ENCODE results near the gene PKDCC.

The PKDCC gene

GRCh38 chr2:42007551-42007950, 40.3 kb upstream of the PKDCC start:
- H3K4me1 ChIP-seq (ENCODE audit: control insufficient read depth, low read depth, low read length): no peaks in the 10 kb centered on the region
- no CpG with 5 or more reads among the region's 7 CpGs for WGBS (ENCODE audit: extremely low coverage, insufficient coverage, low lambda C conversion rate)
- H3K4me3 ChIP-seq (ENCODE audit: low read length): no peak overlapping the region
- no peaks in the 10 kb centered on the region for H3K79me1 ChIP-seq (ENCODE audit: low read length)
- no peak overlapping the region for H2BK120ac ChIP-seq (ENCODE audit: low read depth, low read length)
- DNase-seq: no peak
- no peak overlapping the region for H2BK5ac ChIP-seq (ENCODE audit: low read length)
- H3K4ac ChIP-seq (ENCODE audit: low read depth, low read length): no peak overlapping the region
- no peak overlapping the region for H3K9ac ChIP-seq (ENCODE audit: low read length)
- H3K27ac ChIP-seq (ENCODE audit: low read depth, low read length): no peak overlapping the region
- H3K23ac ChIP-seq (ENCODE audit: low read length): no peak overlapping the region
- no peaks in the 10 kb centered on the region for H3K27me3 ChIP-seq (ENCODE audit: insufficient read depth, low read length, poor library complexity)
- H3K4me2 ChIP-seq (ENCODE audit: low read length): no peak overlapping the region
- H2AK5ac ChIP-seq (ENCODE audit: low read length): no peak overlapping the region
- H2BK15ac ChIP-seq (replicated peaks; ENCODE audit: low read depth): no peak overlapping the region
- H3K18ac ChIP-seq (ENCODE audit: low read length): no peak overlapping the region
- H3K79me2 ChIP-seq (ENCODE audit: control insufficient read depth, insufficient read depth, low read length): no peaks in the 10 kb centered on the region
- H3K56ac ChIP-seq (ENCODE audit: low read length): no peak overlapping the region
- H4K8ac ChIP-seq (ENCODE audit: low read depth, low read length): no peak overlapping the region
- H3K36me3 ChIP-seq (ENCODE audit: control insufficient read depth, insufficient read depth, low read length): no peaks in the 10 kb centered on the region
- no peak overlapping the region for H4K5ac ChIP-seq (ENCODE audit: low read length)

GRCh38 chr2:42008241-42008921, 39.4 kb upstream of the PKDCC start:
- Histone ChIP-seq H4K8ac (ENCODE audit: low read depth, low read length) (no peak overlapping the region), H3K79me1 (ENCODE audit: low read length) (no peaks in the 10 kb centered on the region), H4K5ac (ENCODE audit: low read length) (no peak overlapping the region), H3K79me2 (ENCODE audit: control insufficient read depth, insufficient read depth, low read length) (no peaks in the 10 kb centered on the region), H3K9ac (ENCODE audit: low read length) (no peak overlapping the region), H2BK5ac (ENCODE audit: low read length) (no peak overlapping the region), H2BK120ac (ENCODE audit: low read depth, low read length) (no peak overlapping the region), H2AK5ac (ENCODE audit: low read length) (no peak overlapping the region), H3K4me2 (ENCODE audit: low read length) (no peak overlapping the region), H3K4ac (ENCODE audit: low read depth, low read length) (no peak overlapping the region), H3K4me1 (ENCODE audit: control insufficient read depth, low read depth, low read length) (no peaks in the 10 kb centered on the region), H3K23ac (ENCODE audit: low read length) (no peak overlapping the region), H3K27me3 (ENCODE audit: insufficient read depth, low read length, poor library complexity) (no peaks in the 10 kb centered on the region), H2BK15ac (replicated peaks; ENCODE audit: low read depth) (no peak overlapping the region), H3K27ac (ENCODE audit: low read depth, low read length) (no peak overlapping the region), H3K18ac (ENCODE audit: low read length) (no peak overlapping the region), H3K36me3 (ENCODE audit: control insufficient read depth, insufficient read depth, low read length) (no peaks in the 10 kb centered on the region), H3K56ac (ENCODE audit: low read length) (no peak overlapping the region), H3K4me3 (ENCODE audit: low read length) (no peak overlapping the region)
- WGBS (ENCODE audit: extremely low coverage, insufficient coverage, low lambda C conversion rate): no CpG with 5 or more reads among the region's 10 CpGs
- DNase-seq: no peak

- Histone ChIP-seq H2BK120ac (ENCODE audit: low read depth, low read length) (no peak overlapping the region), H3K4ac (ENCODE audit: low read depth, low read length) (no peak overlapping the region), H2BK5ac (ENCODE audit: low read length) (no peak overlapping the region), H3K27ac (ENCODE audit: low read depth, low read length) (no peak overlapping the region), H3K23ac (ENCODE audit: low read length) (no peak overlapping the region), H2AK5ac (ENCODE audit: low read length) (no peak overlapping the region), H3K79me1 (ENCODE audit: low read length) (no peaks in the 10 kb centered on the region), H3K79me2 (ENCODE audit: control insufficient read depth, insufficient read depth, low read length) (no peaks in the 10 kb centered on the region), H4K5ac (ENCODE audit: low read length) (no peak overlapping the region), H3K4me2 (ENCODE audit: low read length) (no peak overlapping the region), H4K8ac (ENCODE audit: low read depth, low read length) (no peak overlapping the region), H2BK15ac (replicated peaks; ENCODE audit: low read depth) (no peak overlapping the region), H3K18ac (ENCODE audit: low read length) (no peak overlapping the region), H3K56ac (ENCODE audit: low read length) (no peak overlapping the region), H3K36me3 (ENCODE audit: control insufficient read depth, insufficient read depth, low read length) (no peaks in the 10 kb centered on the region), H3K9ac (ENCODE audit: low read length) (no peak overlapping the region), H3K4me3 (ENCODE audit: low read length) (no peak overlapping the region), H3K4me1 (ENCODE audit: control insufficient read depth, low read depth, low read length) (no peaks in the 10 kb centered on the region), H3K27me3 (ENCODE audit: insufficient read depth, low read length, poor library complexity) (no peaks in the 10 kb centered on the region)
- no CpG with 5 or more reads among the region's 10 CpGs for WGBS (ENCODE audit: extremely low coverage, insufficient coverage, low lambda C conversion rate)
- DNase-seq: no peak
These were observed 37.9 kb upstream of the PKDCC start for GRCh38 chr2:42009657-42010580.

GRCh38 chr2:42010743-42011298, 37.0 kb upstream of the PKDCC start:
- no peak for DNase-seq

DNA sequence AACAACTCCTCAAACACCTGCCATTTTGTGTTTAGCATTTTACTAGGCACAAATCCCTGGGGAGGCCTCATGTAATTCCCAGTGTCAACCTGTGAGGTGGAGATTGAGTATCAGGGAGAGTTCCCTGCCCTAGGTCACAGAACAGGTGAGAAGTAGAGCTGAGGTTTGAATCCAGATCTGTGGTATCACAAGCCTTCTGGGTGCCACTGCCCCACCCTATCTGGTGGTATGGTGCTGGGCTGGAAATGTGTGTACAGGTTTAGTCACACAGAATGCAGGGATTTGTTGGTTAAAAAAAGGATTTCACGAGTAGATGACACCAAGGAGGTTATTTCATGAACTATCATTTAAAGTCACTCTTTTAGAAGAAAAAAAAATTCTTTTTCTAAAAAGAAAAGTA, 35.7 kb upstream of the PKDCC start:
- Histone ChIP-seq H3K4me1 (ENCODE audit: control insufficient read depth, low read depth, low read length) (no peaks in the 10 kb centered on the region), H2BK120ac (ENCODE audit: low read depth, low read length) (no peak overlapping the region), H2AK5ac (ENCODE audit: low read length) (no peak overlapping the region), H3K4me2 (ENCODE audit: low read length) (no peak overlapping the region), H3K23ac (ENCODE audit: low read length) (no peak overlapping the region), H4K5ac (ENCODE audit: low read length) (no peak overlapping the region), H3K36me3 (ENCODE audit: control insufficient read depth, insufficient read depth, low read length) (no peaks in the 10 kb centered on the region), H2BK15ac (replicated peaks; ENCODE audit: low read depth) (no peak overlapping the region), H3K79me1 (ENCODE audit: low read length) (no peaks in the 10 kb centered on the region), H3K4ac (ENCODE audit: low read depth, low read length) (no peak overlapping the region), H3K56ac (ENCODE audit: low read length) (no peak overlapping the region), H3K4me3 (ENCODE audit: low read length) (no peak overlapping the region), H3K27ac (ENCODE audit: low read depth, low read length) (no peak overlapping the region), H3K27me3 (ENCODE audit: insufficient read depth, low read length, poor library complexity) (no peaks in the 10 kb centered on the region), H4K8ac (ENCODE audit: low read depth, low read length) (no peak overlapping the region), H2BK5ac (ENCODE audit: low read length) (no peak overlapping the region), H3K18ac (ENCODE audit: low read length) (no peak overlapping the region), H3K79me2 (ENCODE audit: control insufficient read depth, insufficient read depth, low read length) (no peaks in the 10 kb centered on the region), H3K9ac (ENCODE audit: low read length) (no peak overlapping the region)
- no peak for DNase-seq
- WGBS (ENCODE audit: extremely low coverage, insufficient coverage, low lambda C conversion rate): no CpG with 5 or more reads among the region's 1 CpG

More at GRCh38 chr2:42010743-42011298, 37.0 kb upstream of the PKDCC start:
- no peaks in the 10 kb centered on the region for H3K79me2 ChIP-seq (ENCODE audit: control insufficient read depth, insufficient read depth, low read length)
- no peak overlapping the region for H2BK15ac ChIP-seq (replicated peaks; ENCODE audit: low read depth)
- H3K9ac ChIP-seq (ENCODE audit: low read length): no peak overlapping the region
- H2BK120ac ChIP-seq (ENCODE audit: low read depth, low read length): no peak overlapping the region
- no peaks in the 10 kb centered on the region for H3K79me1 ChIP-seq (ENCODE audit: low read length)
- no peak overlapping the region for H3K18ac ChIP-seq (ENCODE audit: low read length)
- H3K4me1 ChIP-seq (ENCODE audit: control insufficient read depth, low read depth, low read length): no peaks in the 10 kb centered on the region
- no peak overlapping the region for H2BK5ac ChIP-seq (ENCODE audit: low read length)
- no peak overlapping the region for H2AK5ac ChIP-seq (ENCODE audit: low read length)
- H3K27me3 ChIP-seq (ENCODE audit: insufficient read depth, low read length, poor library complexity): no peaks in the 10 kb centered on the region
- no peaks in the 10 kb centered on the region for H3K36me3 ChIP-seq (ENCODE audit: control insufficient read depth, insufficient read depth, low read length)
- H3K4me2 ChIP-seq (ENCODE audit: low read length): no peak overlapping the region
- no peak overlapping the region for H4K8ac ChIP-seq (ENCODE audit: low read depth, low read length)
- H3K56ac ChIP-seq (ENCODE audit: low read length): no peak overlapping the region
- H3K4me3 ChIP-seq (ENCODE audit: low read length): no peak overlapping the region
- no peak overlapping the region for H3K4ac ChIP-seq (ENCODE audit: low read depth, low read length)
- WGBS (ENCODE audit: extremely low coverage, insufficient coverage, low lambda C conversion rate): 100% methylated on average over 2 of the region's 11 CpGs
- no peak overlapping the region for H3K27ac ChIP-seq (ENCODE audit: low read depth, low read length)
- H4K5ac ChIP-seq (ENCODE audit: low read length): peak overlapping the region; percentile 21
- no peak overlapping the region for H3K23ac ChIP-seq (ENCODE audit: low read length)
